H54 (cell line): Measurements from ENCODE around the gene ACVRL1.

Source experiments
- DNase-seq: peaks from one replicate; pipeline ENCODE4 v3.0.0; 2011; ENCODE audit warnings: low spot score, mixed read lengths; ENCODE audit not compliant: insufficient read length
- FAIRE-seq: peaks from 3 replicates; lab custom pipeline; 2011; peaks lifted over from hg19 to GRCh38; lab: Jason Lieb, UNC
- POLR2A ChIP-seq: IDR thresholded peaks from 2 replicates; pipeline ENCODE4 v1.6.1; 2011; ENCODE audit warnings: low read depth, mild to moderate bottlenecking, low read length

ACVRL1 gene

GRCh38 chr12:51972849-51973273 lies 65.6 kb downstream of the ACVRL1 start:
- no peak for TF ChIP-seq POLR2A
- DNase-seq (no peak), FAIRE-seq (no peak)
